ENCODE data around the gene LARGE1.
"Not testable (repeated sequence)": the region's sequence is repeated elsewhere in the genome, so short reads cannot be mapped to it uniquely, and the experiment has no call there.

The LARGE1 gene

DNA sequence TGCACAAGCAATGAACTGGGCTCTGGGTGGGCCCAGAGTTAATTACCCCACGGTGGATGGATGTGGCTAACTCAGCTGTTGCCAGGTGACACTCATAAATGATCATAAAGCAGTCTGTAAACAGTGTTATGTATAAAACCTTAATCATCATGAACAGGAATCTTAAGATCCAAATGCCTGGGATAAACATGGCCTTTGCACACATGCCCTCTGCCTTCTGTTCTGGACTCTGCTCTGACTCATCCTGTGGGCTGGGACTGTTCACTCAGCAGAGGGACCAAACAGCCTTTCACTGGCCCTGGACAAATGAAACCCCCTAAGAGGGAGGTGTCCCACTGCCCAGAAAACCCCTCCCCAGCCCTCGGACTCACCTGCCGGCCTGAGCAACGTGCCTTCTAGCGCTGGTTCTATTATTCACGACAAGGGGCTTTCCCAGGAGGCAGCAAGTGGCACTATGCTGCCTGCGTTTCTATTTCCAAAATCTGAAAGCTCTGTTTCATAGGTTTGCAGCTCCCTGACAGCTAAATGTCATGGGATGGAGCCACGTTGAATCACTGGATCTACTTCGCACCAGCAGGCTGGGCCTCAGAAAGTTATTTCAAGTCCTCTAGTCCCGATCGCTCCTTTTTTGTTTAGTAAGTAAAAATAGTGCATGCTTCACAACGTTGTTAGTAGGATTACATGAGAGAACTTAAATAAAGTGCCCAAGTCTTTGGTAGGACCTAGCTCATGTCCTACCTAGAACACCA is 53.0 kb downstream of the LARGE1 start:
- Histone ChIP-seq H3K4me3 (ENCODE audit: low read length) (no peak overlapping the region), H3K4me1 (ENCODE audit: insufficient read depth, low read length) (no peaks in the 10 kb centered on the region; the same call in 1 of the 2 replicates), H3K9ac (ENCODE audit: low read depth, low read length) (no peak overlapping the region), H3K27ac (ENCODE audit: low read depth, low read length) (no peak overlapping the region), H3K27me3 (ENCODE audit: insufficient read depth, low read length) (no peaks in the 10 kb centered on the region), H3K9me3 (ENCODE audit: insufficient read depth, low read depth, low read length) (no peaks in the 10 kb centered on the region), H3K36me3 (ENCODE audit: insufficient read depth, low read length) (no peaks in the 10 kb centered on the region)
- WGBS = 92% methylated on average over 12 of the region's 12 CpGs

DNA sequence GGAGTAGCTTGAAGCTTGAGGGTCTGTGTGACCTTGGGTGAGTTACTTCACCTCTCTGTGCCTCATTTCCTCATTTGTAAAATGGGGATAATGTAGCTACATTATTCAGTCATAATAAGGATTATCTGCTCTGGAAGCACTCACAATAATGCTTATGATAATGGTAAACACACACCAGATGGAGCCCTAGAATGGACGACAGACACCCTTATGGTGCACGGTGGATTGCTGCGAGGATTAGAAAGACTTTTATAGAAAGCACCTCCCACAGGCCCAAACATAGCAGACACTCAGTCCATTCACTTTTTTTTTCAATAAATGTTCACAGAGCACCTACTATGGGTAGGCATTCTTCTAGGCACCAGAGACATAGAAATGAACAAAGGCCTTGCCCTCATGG is 53.8 kb downstream of the LARGE1 start:
- H3K9me3 ChIP-seq (ENCODE audit: insufficient read depth, low read depth, low read length) = no peaks in the 10 kb centered on the region

DNA sequence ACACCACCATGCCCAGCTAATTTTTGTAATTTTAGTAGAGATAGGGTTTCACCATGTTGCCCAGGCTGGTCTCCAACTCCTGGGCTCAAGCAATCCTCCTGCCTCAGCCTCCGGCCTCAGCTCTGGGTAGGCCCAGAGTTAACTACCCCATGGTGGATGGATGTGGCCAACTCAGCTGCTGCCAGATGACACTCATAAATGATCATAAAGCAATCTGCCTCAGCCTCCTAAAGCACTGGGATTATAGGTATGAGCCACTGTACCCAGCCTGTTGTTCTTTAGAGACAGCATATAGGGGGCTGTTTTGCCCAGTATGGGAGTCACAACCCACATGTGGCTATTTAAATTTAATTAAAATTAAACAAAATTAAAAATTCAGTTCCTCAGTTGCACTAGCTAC is 54.3 kb downstream of the LARGE1 start:
- H3K27me3 ChIP-seq (ENCODE audit: insufficient read depth, low read length) = no peaks in the 10 kb centered on the region
- H3K36me3 ChIP-seq (ENCODE audit: insufficient read depth, low read length) = no peaks in the 10 kb centered on the region
- H3K4me1 ChIP-seq (ENCODE audit: insufficient read depth, low read length) = no peaks in the 10 kb centered on the region
- H3K27ac ChIP-seq (ENCODE audit: low read depth, low read length) = no peak overlapping the region
- H3K9me3 ChIP-seq (ENCODE audit: insufficient read depth, low read depth, low read length) = no peaks in the 10 kb centered on the region
- no peak overlapping the region for H3K4me3 ChIP-seq (ENCODE audit: low read length)
- H3K9ac ChIP-seq (ENCODE audit: low read depth, low read length) = no peak overlapping the region
- 88% methylated on average over 1 of the region's 1 CpG for WGBS

More for the DNA sequence above, 53.8 kb downstream of the LARGE1 start:
- H3K9ac ChIP-seq (ENCODE audit: low read depth, low read length) = no peak overlapping the region
- no peak overlapping the region for H3K27ac ChIP-seq (ENCODE audit: low read depth, low read length)
- WGBS = 97% methylated on average over 3 of the region's 3 CpGs
- no peaks in the 10 kb centered on the region; the same call in 1 of the 2 replicates for H3K4me1 ChIP-seq (ENCODE audit: insufficient read depth, low read length)
- H3K27me3 ChIP-seq (ENCODE audit: insufficient read depth, low read length) = no peaks in the 10 kb centered on the region
- H3K36me3 ChIP-seq (ENCODE audit: insufficient read depth, low read length) = no peaks in the 10 kb centered on the region
- H3K4me3 ChIP-seq (ENCODE audit: low read length) = no peak overlapping the region

DNA sequence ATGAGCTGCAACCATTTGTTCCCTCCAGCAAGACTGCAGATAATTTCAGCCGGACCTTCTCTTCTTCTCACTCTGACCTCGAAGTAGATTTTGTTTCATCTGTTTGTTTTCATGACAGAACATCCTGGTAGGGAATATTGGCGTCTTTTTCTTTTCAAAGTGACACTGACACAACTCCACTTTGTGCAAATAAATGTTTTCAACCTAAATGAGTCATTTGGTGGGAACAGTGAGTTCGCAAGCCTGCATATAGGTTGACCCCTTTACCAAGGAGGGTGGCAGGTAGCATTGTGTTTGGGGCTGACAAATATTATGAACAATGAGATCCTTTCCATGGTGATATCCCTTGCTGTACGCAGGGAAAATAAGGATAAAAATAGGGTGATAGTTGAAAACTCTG is 55.0 kb downstream of the LARGE1 start:
- no peak overlapping the region for H3K27ac ChIP-seq (ENCODE audit: low read depth, low read length)
- WGBS = 97% methylated on average over 4 of the region's 5 CpGs
- no peak overlapping the region for H3K9ac ChIP-seq (ENCODE audit: low read depth, low read length)
- no peak overlapping the region for H3K4me3 ChIP-seq (ENCODE audit: low read length)
- peaks cover 3% of the 10 kb centered on the region; the same call in 1 of the 2 replicates for H3K4me1 ChIP-seq (ENCODE audit: insufficient read depth, low read length)
- H3K36me3 ChIP-seq (ENCODE audit: insufficient read depth, low read length) = no peaks in the 10 kb centered on the region
- no peaks in the 10 kb centered on the region for H3K9me3 ChIP-seq (ENCODE audit: insufficient read depth, low read depth, low read length)
- H3K27me3 ChIP-seq (ENCODE audit: insufficient read depth, low read length) = no peaks in the 10 kb centered on the region

DNA sequence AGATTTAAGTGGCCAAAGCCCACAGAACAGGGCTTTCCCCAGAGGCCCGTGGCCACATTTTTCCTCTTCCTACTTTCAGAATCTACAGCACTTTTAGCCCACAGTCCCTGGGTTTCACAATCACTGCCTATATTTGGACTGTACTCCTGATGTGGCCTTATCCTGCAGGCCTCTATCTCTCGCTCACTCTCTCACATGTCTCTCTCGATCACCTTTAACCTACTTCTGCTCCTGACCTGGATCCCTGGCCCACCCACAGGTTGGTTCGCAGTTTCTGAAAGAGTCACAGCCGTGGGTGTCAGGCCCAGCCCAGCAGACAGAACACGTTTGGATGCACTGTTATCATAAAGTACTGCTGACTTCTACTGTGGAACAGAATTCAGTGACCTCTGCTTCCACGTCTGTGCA is 55.5 kb downstream of the LARGE1 start:
- no peaks in the 10 kb centered on the region for H3K27me3 ChIP-seq (ENCODE audit: insufficient read depth, low read length)
- no peak overlapping the region for H3K27ac ChIP-seq (ENCODE audit: low read depth, low read length)
- H3K9ac ChIP-seq (ENCODE audit: low read depth, low read length) = no peak overlapping the region
- no peaks in the 10 kb centered on the region for H3K36me3 ChIP-seq (ENCODE audit: insufficient read depth, low read length)
- H3K4me3 ChIP-seq (ENCODE audit: low read length) = no peak overlapping the region
- 93% methylated on average over 7 of the region's 7 CpGs for WGBS
- H3K9me3 ChIP-seq (ENCODE audit: insufficient read depth, low read depth, low read length) = no peaks in the 10 kb centered on the region
- peaks cover 3% of the 10 kb centered on the region; the same call in 1 of the 2 replicates for H3K4me1 ChIP-seq (ENCODE audit: insufficient read depth, low read length)

DNA sequence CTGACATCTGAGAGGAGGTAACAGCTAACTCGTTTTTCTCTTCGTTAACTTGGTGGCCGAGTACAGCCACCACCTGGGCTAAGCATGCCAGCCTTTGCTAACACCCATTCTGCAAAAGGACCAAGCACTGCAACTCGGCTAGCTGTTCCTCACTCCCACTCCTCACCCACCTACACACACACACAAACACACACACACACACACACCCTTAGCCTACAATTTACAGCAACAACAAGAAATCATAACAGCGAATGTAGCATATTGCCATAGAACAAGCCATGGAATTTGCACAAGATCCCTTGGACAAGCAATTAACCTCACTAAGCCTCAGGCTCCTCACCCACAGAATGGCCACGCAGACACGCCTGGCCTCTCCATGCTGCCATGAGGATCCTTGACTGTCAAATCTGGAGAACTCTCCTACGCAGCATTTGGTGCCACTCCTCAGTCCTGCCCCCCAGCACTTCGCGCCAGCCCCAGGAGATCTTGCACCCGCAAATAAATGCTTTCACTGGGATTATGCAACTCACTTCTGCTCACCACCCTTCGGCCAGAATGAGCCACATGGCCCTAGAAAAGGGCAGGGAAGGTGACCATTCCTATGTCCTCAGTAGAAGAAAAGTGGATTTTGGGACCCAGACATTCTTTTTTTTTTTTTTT is 58.9 kb downstream of the LARGE1 start:
- Histone ChIP-seq H3K36me3 (ENCODE audit: insufficient read depth, low read length) (no peaks in the 10 kb centered on the region), H3K9ac (ENCODE audit: low read depth, low read length) (no peak overlapping the region), H3K27ac (ENCODE audit: low read depth, low read length) (no peak overlapping the region), H3K4me3 (ENCODE audit: low read length) (no peak overlapping the region), H3K27me3 (ENCODE audit: insufficient read depth, low read length) (no peaks in the 10 kb centered on the region), H3K9me3 (ENCODE audit: insufficient read depth, low read depth, low read length) (no peaks in the 10 kb centered on the region), H3K4me1 (ENCODE audit: insufficient read depth, low read length) (peaks cover 8% of the 10 kb centered on the region)
- 90% methylated on average over 12 of the region's 12 CpGs for WGBS

DNA sequence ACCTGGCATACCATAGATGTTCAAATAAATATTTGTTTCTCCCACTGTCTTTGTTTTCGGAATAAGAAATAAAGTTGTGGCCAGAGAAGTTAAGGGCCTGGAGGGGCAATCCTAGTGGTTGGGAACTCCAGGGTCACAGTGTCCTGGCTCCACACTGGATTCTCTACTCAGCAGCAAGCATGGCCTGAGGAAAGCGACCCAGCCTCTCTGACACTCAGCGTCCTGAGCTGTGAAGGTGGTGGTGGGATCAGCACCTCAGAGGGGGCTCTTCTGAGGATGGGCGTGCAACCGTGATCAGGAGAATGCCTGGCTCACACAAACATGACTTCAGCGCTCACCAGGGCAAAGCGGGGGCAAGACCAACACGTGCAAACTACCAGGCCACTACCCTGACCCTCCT is 59.9 kb downstream of the LARGE1 start:
- Histone ChIP-seq H3K27ac (ENCODE audit: low read depth, low read length) (no peak overlapping the region), H3K4me1 (ENCODE audit: insufficient read depth, low read length) (peaks cover 8% of the 10 kb centered on the region), H3K9me3 (ENCODE audit: insufficient read depth, low read depth, low read length) (no peaks in the 10 kb centered on the region), H3K4me3 (ENCODE audit: low read length) (no peak overlapping the region), H3K36me3 (ENCODE audit: insufficient read depth, low read length) (no peaks in the 10 kb centered on the region), H3K9ac (ENCODE audit: low read depth, low read length) (no peak overlapping the region), H3K27me3 (ENCODE audit: insufficient read depth, low read length) (no peaks in the 10 kb centered on the region)
- 90% methylated on average over 8 of the region's 8 CpGs for WGBS

DNA sequence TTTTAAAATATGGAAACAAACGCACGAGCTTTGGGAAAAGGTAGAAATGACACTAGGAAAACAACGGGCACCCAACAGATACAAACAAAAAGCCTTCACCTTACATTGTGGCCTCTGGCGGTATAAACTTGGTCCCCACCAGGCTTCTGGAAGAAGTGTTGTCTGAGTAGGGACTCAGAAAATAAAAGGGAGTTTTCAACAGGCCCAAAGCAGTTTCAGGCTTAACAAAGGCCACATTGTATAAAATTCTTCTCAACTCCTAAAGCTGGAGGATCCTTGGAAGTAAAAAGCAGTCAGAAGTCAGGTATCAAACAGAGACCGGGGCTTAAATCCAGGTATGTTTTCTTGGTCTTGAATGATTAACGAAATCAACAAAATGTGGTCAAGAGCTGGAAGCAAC is 61.0 kb downstream of the LARGE1 start:
- Histone ChIP-seq H3K9me3 (ENCODE audit: insufficient read depth, low read depth, low read length) (no peaks in the 10 kb centered on the region), H3K27ac (ENCODE audit: low read depth, low read length) (no peak overlapping the region), H3K9ac (ENCODE audit: low read depth, low read length) (no peak overlapping the region), H3K4me3 (ENCODE audit: low read length) (no peak overlapping the region), H3K4me1 (ENCODE audit: insufficient read depth, low read length) (peaks cover 14% of the 10 kb centered on the region), H3K36me3 (ENCODE audit: insufficient read depth, low read length) (no peaks in the 10 kb centered on the region), H3K27me3 (ENCODE audit: insufficient read depth, low read length) (no peaks in the 10 kb centered on the region)
- WGBS = 95% methylated on average over 4 of the region's 6 CpGs

DNA sequence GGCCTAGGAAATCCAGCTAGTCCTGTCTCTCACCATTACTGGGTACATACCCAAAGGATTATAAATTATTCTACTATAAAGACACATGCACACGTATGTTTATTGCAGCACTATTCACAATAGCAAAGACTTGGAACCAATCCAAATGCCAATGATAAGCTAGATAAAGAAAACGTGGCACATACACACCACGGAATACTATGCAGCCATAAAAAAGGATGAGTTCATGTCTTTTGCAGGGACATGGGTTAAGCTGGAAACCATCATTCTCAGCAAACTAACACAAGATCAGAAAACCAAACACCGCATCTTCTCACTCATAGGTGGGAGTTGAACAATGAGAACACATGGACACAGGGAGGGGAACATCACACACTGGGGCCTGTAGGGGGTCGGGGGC is 61.6 kb downstream of the LARGE1 start:
- 98% methylated on average over 4 of the region's 5 CpGs for WGBS
- not testable (repeated sequence) for H3K9ac ChIP-seq (ENCODE audit: low read depth, low read length); H3K27ac ChIP-seq (ENCODE audit: low read depth, low read length); H3K36me3 ChIP-seq (ENCODE audit: insufficient read depth, low read length); H3K9me3 ChIP-seq (ENCODE audit: insufficient read depth, low read depth, low read length); H3K27me3 ChIP-seq (ENCODE audit: insufficient read depth, low read length); H3K4me3 ChIP-seq (ENCODE audit: low read length)
- H3K4me1 ChIP-seq (ENCODE audit: insufficient read depth, low read length) = peaks cover 20% of the 10 kb centered on the region

DNA sequence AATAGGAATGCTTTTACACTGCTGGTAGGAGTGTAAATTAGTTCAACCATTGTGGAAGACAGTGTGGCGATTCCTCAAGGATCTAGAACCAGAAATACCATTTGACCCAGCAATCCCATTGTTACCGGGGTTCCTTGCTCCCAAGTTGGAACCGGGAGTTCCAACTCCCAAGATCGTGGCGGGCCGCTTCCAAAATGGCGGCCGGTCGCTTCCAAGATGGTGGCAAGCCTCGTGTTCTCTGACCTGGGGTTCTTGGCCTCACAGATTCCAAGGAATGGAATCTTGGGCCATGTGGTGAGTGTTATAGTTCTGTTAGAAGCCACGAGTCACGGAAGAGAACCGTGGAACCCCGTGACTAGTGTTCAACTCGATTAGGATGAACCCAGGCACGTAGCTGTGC is 62.5 kb downstream of the LARGE1 start:
- not testable (repeated sequence) for H3K27me3 ChIP-seq (ENCODE audit: insufficient read depth, low read length); H3K36me3 ChIP-seq (ENCODE audit: insufficient read depth, low read length); H3K9me3 ChIP-seq (ENCODE audit: insufficient read depth, low read depth, low read length); H3K9ac ChIP-seq (ENCODE audit: low read depth, low read length); H3K27ac ChIP-seq (ENCODE audit: low read depth, low read length); H3K4me3 ChIP-seq (ENCODE audit: low read length)
- WGBS = 96% methylated on average over 16 of the region's 16 CpGs
- H3K4me1 ChIP-seq (ENCODE audit: insufficient read depth, low read length) = peaks cover 29% of the 10 kb centered on the region

DNA sequence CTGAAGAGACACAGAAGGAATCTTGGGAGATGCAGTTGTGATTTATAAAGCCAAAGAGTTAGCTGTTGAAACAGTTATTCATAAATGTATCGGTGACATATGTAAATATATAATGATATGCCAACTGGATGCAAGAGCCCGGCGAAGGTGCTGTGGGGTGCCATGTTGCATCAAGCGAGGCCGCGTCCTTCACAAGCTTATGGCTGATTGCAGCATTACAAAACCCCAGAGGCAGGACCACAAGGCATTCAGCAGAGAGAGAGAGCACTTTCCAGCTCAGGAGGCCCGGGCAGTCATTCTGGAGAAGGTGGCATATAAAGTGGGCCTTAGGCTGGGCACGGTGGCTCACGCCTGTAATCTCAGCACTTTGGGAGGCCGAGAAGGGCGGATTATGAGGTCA is 65.6 kb downstream of the LARGE1 start:
- peaks cover 51% of the 10 kb centered on the region for H3K4me1 ChIP-seq (ENCODE audit: insufficient read depth, low read length)
- H3K27ac ChIP-seq (ENCODE audit: low read depth, low read length) = no peak overlapping the region
- WGBS = 97% methylated on average over 11 of the region's 11 CpGs
- H3K4me3 ChIP-seq (ENCODE audit: low read length) = no peak overlapping the region
- H3K9ac ChIP-seq (ENCODE audit: low read depth, low read length) = no peak overlapping the region
- H3K9me3 ChIP-seq (ENCODE audit: insufficient read depth, low read depth, low read length) = no peaks in the 10 kb centered on the region
- no peaks in the 10 kb centered on the region for H3K36me3 ChIP-seq (ENCODE audit: insufficient read depth, low read length)
- no peaks in the 10 kb centered on the region for H3K27me3 ChIP-seq (ENCODE audit: insufficient read depth, low read length)
